ENCODE measurements around the gene TIMP2. TPM values are rescaled to one million over a fixed set of nuclear protein-coding genes. Genes with fewer than 3 reads are reported as not detected.

TIMP2 gene
- total RNA-seq, 1 experiment from 2014 or later: 62.4 TPM

- Histone ChIP-seq H3K9me3 (ENCODE audit: control insufficient read depth, insufficient read depth, low read depth, low read length) (no peaks in the 10 kb centered on the region), H3K4me1 (ENCODE audit: control insufficient read depth, insufficient read depth, low read length) (peaks cover 8% of the 10 kb centered on the region; the same call in 1 of the 2 replicates), H3K36me3 (ENCODE audit: control insufficient read depth, insufficient read depth, low read length) (no peaks in the 10 kb centered on the region), H3K27ac (ENCODE audit: low read length) (no peak overlapping the region), H3K27me3 (ENCODE audit: control insufficient read depth, insufficient read depth, low read length) (no peaks in the 10 kb centered on the region), H3K4me3 (ENCODE audit: low read depth in 2 of 2, low read length in 2 of 2) (no peak overlapping the region)
- intact Hi-C loops (cut with micrococcal nuclease; ENCODE audit: unreplicated experiment) (no loop called here), in situ Hi-C loops (cut with HindIII; ENCODE audit: low pct_unique_long_range_greater_than_20kb, low sequenced_read_pairs) (no loop called here)
- no TSS peak for BruUV-seq (replicated peaks)
- DNase-seq (ENCODE audit: low read depth, low spot score) (no peak), ATAC-seq (no peak)
- TF ChIP-seq CTCF (IDR thresholded peaks at IDR 0.05) (no peak), POLR2AphosphoS5 (IDR thresholded peaks at IDR 0.05; ENCODE audit: low read depth, low read length) (no peak)
- ChIA-PET CTCF (no interaction called here), POLR2A (no interaction called here)
These were observed 15.1 kb upstream of the TIMP2 start for GRCh38 chr17:78940258-78940657.

GRCh38 chr17:78939615-78940014 lies 14.4 kb upstream of the TIMP2 start:
- intact Hi-C loops (cut with micrococcal nuclease; ENCODE audit: unreplicated experiment): no loop called here
- CTCF ChIA-PET: no interaction called here
- TF ChIP-seq TCF7L2 (IDR thresholded peaks at IDR 0.05; ENCODE audit: low read depth, low read length) (no peak), POLR2AphosphoS5 (IDR thresholded peaks at IDR 0.05; ENCODE audit: low read depth, low read length) (no peak), REST (IDR thresholded peaks at IDR 0.05; ENCODE audit: insufficient read depth in 1 of 2, low read depth in 2 of 2, low read length in 1 of 2) (no peak), SIN3A (IDR thresholded peaks at IDR 0.05; ENCODE audit: borderline replicate concordance, insufficient read depth, low read depth, low read length) (no peak), CTCF (IDR thresholded peaks at IDR 0.05) (no peak)
- ATAC-seq: no peak
- H3K4me3 ChIP-seq (ENCODE audit: low read depth in 2 of 2, low read length in 2 of 2): no peak overlapping the region
- BruUV-seq (replicated peaks): no TSS peak
- in situ Hi-C loops (cut with HindIII; ENCODE audit: low pct_unique_long_range_greater_than_20kb, low sequenced_read_pairs): no loop called here
- H3K27me3 ChIP-seq (ENCODE audit: control insufficient read depth, insufficient read depth, low read length): no peaks in the 10 kb centered on the region
- H3K9me3 ChIP-seq (ENCODE audit: control insufficient read depth, insufficient read depth, low read depth, low read length): no peaks in the 10 kb centered on the region
- H3K27ac ChIP-seq (ENCODE audit: low read length): no peak overlapping the region
- peaks cover 11% of the 10 kb centered on the region for H3K4me1 ChIP-seq (ENCODE audit: control insufficient read depth, insufficient read depth, low read length)
- no peak for DNase-seq (ENCODE audit: low read depth, low spot score)
- POLR2A ChIA-PET: no interaction called here
- no peaks in the 10 kb centered on the region for H3K36me3 ChIP-seq (ENCODE audit: control insufficient read depth, insufficient read depth, low read length)
